ENCODE results near the gene COX4I1.

The COX4I1 gene

DNA sequence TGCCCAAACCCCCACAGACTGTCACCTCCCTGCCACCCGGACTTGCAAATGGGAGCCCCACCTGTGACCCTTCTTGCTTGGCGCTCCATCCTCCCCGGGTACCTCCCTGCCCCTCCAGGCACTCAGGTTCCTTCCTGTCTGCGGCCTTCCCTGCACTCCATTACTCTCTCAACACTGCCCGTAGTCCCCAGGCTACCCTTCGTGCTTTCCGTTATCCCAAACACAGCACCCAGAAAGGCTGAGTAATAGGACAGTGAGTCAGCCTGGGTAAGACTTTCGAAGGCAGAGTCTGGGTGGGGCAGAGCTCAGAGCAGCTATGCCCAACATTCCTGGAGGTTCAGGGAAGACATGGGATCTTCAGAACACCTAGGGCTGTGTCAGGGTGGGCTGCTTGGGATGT lies 32.0 kb upstream of the COX4I1 start:
- DNase-seq (ENCODE audit: low read depth) = peak; percentile 80

DNA sequence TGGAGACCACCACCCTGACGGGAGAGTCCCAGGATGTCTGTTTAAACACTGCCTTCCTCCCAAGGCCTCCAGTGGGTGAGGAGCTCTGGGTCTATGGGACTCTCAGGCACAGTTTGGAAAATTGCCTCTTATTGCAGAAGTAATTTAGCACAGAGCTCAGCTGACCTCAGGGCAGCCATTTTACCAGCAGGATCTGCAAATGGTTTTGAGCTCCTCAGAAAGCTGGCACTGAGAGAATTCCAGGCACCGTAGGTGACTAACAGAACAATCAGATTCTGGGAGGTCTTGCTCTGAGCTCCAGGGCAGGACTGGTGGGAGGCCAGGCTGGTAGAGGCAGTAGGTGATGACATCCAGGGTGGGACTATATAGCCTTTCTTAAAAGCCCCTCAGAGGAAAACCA lies 31.3 kb upstream of the COX4I1 start:
- no peak for DNase-seq (ENCODE audit: low read depth)

- no peak for DNase-seq (ENCODE audit: low read depth)
Observed at GRCh38 chr16:85770741-85771140, 28.8 kb upstream of the COX4I1 start.

DNA sequence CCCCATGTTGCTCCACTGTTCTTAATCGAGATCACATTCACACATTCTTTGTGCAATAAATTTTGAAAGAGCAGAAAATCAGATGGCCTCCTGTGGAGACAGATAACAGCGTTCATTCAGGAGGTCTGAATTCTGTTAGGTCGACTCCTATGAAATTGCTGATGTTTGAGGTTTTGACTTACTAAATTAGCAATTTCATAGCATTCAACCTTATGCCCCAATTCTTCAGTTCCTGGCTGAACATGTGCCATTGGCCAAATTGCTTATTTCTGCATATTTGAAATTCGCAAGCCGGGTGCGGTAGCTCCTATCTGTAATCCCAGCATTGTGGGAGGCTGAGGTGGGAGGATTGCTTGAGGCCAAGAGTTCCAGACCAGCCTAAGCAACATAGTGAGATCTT lies 26.5 kb upstream of the COX4I1 start:
- no peak for DNase-seq (ENCODE audit: low read depth)

- DNase-seq (ENCODE audit: low read depth) = no peak
Observed at GRCh38 chr16:85774136-85774535, 25.4 kb upstream of the COX4I1 start.

DNA sequence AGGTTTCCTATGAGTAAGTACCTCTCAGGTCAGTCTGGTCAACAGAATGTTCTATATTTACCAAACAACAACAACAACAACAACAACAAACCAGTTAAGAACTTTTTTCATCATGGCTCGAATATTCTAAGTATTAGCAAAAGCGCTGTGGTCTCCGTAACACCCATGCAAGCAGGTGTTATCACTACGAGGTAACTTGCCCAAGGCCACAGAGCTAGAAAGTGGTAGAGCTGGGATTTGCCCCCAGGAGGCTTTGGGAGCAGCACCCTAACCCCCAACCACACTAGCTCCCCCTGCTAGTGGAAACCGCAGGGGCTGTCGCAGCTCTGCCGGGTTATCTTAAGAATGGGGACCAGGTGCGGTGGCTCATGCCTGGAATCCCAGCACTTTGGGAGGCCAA lies 24.7 kb upstream of the COX4I1 start:
- DNase-seq (ENCODE audit: low read depth) = no peak

DNA sequence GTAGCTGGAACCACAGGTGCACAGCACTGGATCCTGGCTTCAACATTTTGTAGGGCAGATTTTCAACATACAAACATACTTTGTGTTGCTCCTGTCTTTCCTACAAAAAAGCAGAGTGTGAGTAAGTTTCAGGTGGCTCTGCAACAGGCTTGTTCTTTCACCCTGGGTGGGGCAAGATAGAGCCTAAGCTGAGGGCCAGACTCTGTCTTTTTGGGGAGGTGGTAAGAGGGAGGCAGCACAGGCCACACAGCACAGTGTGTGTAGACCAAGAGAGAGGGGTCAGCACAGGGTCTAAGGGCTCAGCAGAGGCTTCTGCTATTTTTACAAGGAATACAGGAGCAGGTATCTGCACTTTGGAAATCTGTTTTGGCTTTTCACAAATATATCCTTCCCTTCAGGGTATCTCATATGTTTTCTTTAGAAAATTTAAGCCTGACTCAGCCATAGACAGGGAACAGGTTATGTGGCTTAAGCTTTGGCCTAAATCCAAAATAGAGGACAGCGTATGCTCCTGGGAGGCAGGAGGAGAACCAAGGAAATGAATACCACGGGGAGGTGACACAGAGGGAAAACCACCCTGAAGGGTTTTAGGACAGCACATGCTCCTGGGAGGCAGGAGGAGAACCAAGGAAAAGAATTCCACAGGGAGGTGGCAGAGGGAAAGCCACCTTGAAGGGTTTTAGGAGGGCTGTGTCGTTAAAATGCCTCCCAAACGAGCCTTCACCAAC lies 21.7 kb upstream of the COX4I1 start:
- no peak for DNase-seq (ENCODE audit: low read depth)

- no peak for DNase-seq (ENCODE audit: low read depth)
Observed at GRCh38 chr16:85778873-85779272, 20.6 kb upstream of the COX4I1 start.

- no peak for DNase-seq (ENCODE audit: low read depth)
Observed at GRCh38 chr16:85780281-85780680, 19.2 kb upstream of the COX4I1 start.

- DNase-seq (ENCODE audit: low read depth) = no peak
Observed at GRCh38 chr16:85781156-85781555, 18.3 kb upstream of the COX4I1 start.

- peak; percentile 56 for DNase-seq (ENCODE audit: low read depth)
Observed at GRCh38 chr16:85781695-85782370, 17.7 kb upstream of the COX4I1 start.

GRCh38 chr16:85782451-85782850 lies 17.0 kb upstream of the COX4I1 start:
- DNase-seq (ENCODE audit: low read depth) = no peak

DNA sequence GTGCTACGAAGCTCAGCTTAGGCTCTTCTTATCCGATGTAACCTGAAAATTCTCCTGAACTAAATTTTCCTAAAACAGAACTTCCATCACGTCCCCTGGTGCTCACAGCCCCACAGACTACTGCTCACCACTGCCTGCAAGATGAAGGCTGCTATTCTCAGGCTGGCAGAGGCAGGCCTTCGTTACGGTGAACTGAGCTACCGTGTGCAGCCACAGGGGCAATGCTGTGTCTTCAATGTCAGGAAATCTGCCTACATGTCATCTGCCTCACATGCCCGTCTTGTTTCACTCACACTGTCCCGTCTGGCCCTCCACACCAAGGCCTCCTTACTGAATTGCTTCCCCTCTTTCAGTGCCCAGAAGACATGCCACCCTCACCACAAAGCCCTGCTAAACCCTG lies 16.1 kb upstream of the COX4I1 start:
- DNase-seq (ENCODE audit: low read depth) = no peak

DNA sequence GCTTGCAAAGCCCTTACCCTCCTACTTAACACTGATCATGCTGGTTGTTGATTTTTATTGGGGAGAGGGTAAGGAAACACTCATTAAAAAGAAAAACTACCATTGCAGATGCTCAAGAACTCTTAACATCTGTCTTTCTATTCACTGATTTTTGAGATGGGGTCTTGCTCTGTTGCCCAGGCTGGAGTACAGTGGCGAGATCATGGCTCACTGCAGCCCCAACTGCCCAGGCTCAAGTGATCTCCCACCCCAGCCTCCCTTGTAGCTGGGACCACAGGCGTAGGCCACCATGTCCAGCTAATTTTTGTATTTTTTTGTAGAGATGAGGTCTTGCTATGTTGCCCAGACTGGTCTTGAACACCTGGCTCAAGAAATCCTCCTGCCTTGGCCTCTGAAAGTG lies 14.7 kb upstream of the COX4I1 start:
- no peak for DNase-seq (ENCODE audit: low read depth)

- no peak for DNase-seq (ENCODE audit: low read depth)
Observed at GRCh38 chr16:85785927-85786326, 13.6 kb upstream of the COX4I1 start.

GRCh38 chr16:85788819-85789218 lies 10.7 kb upstream of the COX4I1 start:
- no peak for DNase-seq (ENCODE audit: low read depth)

DNA sequence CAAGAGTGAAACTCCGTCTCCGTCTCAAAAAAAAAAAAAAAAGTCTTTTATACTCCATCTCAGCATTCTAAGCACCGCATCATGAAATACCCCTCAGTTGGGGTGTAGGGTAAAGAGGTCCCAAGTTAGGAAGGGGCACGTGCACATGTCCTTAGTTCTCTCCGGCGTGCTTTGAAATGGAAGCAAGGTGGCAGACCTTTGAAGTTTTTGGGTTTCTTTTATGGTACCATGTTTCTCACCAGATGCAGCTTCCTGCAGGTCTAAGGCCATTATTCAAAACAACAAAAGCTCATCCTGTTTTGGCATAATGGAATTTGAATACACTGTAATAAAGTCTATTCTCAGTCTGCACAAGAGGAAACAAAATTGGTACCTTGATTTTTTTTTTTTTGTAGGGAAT lies 9.7 kb upstream of the COX4I1 start:
- no peak for DNase-seq (ENCODE audit: low read depth)

- no peak for DNase-seq (ENCODE audit: low read depth)
Observed at GRCh38 chr16:85793662-85794298, 5.7 kb upstream of the COX4I1 start.

GRCh38 chr16:85794696-85795095 lies 4.8 kb upstream of the COX4I1 start:
- DNase-seq (ENCODE audit: low read depth) = no peak

DNA sequence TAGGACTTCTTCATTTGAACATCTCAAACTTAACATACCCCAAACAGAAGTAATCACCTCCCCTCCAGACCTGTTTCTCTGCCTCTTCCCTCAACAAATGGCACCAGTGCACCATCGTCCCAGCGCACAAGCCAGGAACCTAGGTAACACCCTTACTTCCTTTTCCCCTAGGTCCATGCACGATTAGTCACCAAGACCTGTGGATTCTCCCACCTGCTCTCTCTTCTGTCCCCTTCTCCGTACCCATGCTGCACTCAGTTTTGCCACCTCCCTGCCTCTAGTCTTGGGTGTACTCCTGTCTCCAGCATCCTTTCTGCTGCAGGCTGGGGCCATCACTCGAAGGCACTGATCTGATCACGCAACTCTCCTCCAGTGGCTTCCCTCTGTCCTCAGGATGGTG lies 3.3 kb upstream of the COX4I1 start:
- DNase-seq (ENCODE audit: low read depth) = no peak

GRCh38 chr16:85796599-85796998 lies 2.9 kb upstream of the COX4I1 start:
- DNase-seq (ENCODE audit: low read depth) = no peak

DNA sequence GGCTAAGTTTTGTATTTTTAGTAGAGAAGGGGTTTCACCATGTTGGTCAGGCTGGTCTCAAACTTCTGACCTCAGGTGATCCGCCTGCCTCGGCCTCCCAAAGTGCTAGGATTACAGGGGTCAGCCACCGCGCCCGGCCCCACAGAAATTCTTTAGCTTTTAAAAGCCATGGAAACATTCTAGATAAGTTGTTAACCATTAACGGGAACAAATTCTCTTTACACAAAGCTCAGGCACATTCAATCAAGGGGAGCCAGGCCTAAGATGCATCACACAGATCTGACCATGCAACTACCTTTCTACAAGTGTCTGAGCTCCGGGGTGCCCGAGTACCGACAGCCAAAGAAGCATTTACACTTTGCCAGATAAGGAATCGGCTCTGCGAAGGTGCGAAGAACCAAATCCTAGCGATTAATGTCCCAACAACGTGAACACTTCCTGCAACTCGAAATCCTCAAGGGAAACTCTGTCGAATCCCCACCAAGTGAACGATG lies 1.2 kb upstream of the COX4I1 start:
- DNase-seq (ENCODE audit: low read depth) = no peak

DNA sequence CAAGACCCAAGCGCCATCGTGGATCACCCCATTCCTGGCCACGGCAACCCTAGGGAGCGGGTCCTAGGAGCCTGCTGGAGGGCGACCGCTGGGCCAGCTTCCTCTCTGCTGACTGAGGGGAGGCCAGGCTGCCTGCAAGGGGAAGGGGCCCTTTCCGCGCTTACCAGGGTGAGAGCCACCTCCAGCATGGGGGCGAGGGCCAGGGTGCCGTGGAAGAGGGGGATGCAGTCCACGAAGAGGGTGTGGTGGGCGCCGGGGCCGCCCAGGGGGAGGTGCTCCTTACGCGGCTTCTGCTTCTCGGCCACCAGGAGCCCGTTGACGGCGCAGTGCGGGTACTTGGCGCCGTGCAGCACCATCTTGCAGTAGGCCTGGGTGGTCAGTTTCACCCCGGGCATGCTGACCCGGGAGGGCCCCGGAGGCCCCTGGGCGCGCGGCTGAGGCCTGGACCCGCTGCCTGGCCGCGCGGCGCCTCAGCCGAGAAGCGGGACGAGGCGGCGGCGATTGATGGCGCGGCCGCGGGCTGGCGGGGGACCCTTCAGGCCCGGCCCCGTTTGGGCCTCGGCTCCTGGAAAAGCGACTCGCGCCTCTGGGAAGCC lies 496 bp upstream of the COX4I1 start:
- no peak for DNase-seq (ENCODE audit: low read depth)

Measured in GM04504 (cell line).